Measurements from ENCODE around the gene IQSEC3.

Gene IQSEC3

DNA sequence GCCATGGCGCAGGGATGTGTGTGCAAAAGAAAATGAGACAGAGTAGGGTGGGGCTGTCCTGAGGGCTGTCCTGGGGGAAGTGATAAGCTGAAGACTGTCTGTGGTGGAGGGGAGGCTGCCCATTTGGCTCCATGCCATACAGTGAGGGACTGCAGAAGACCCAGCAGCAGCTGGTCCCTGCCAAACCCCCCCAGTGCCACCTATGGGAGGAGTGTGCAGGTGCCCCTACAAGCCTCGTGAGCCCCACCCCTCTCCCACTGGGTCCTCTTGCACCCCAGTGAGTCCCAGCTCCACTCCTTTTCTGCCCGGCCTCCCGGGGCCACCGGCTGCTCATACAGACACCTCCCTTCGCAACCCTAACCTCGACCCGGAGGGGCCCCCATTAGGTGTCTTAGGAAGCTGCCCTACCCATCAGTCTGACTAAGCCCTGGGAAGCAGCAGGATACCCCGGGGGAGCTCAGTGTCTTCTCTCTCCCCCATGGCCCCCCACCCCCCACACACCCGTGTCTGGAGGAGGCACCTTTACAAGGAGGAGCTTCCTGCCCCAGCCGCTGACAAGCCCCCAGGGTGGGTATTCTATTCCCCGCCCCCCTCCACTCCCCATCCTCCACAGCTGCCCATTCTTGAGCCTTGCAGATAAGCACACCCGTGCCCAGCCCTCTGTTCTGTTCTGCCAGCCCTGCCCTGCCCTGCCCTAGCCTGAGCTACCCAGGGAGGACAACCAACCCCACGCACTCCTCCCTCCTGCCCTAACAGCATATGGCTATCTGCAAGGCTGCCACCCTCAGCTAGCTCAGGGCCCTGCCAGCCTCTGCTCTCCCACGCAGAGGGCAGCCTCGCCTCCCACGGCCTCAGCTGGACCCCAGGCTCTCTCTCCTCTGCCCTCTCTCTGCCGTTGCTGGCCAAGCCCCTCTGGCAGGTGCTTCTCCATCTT is 105.4 kb downstream of the IQSEC3 start:
- no peak overlapping the region for H3K4me3 ChIP-seq (ENCODE audit: low read length)
- H3K27ac ChIP-seq (ENCODE audit: low read length) = no peak overlapping the region
- no peaks in the 10 kb centered on the region for H3K9me3 ChIP-seq (ENCODE audit: insufficient read depth, low read length)
- TF ChIP-seq, protein P1, sequence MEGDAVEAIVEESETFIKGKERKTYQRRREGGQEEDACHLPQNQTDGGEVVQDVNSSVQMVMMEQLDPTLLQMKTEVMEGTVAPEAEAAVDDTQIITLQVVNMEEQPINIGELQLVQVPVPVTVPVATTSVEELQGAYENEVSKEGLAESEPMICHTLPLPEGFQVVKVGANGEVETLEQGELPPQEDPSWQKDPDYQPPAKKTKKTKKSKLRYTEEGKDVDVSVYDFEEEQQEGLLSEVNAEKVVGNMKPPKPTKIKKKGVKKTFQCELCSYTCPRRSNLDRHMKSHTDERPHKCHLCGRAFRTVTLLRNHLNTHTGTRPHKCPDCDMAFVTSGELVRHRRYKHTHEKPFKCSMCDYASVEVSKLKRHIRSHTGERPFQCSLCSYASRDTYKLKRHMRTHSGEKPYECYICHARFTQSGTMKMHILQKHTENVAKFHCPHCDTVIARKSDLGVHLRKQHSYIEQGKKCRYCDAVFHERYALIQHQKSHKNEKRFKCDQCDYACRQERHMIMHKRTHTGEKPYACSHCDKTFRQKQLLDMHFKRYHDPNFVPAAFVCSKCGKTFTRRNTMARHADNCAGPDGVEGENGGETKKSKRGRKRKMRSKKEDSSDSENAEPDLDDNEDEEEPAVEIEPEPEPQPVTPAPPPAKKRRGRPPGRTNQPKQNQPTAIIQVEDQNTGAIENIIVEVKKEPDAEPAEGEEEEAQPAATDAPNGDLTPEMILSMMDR (IDR thresholded peaks at IDR 0.05; ENCODE audit: low read depth, low read length) = no peak
- TF ChIP-seq EZH2phosphoT487 (IDR thresholded peaks at IDR 0.05; ENCODE audit: low read depth) = no peak
- H4K20me1 ChIP-seq (ENCODE audit: insufficient read depth, low read length) = no peaks in the 10 kb centered on the region
- no peaks in the 10 kb centered on the region for H3K4me1 ChIP-seq (ENCODE audit: low read length)
- no peaks in the 10 kb centered on the region for H3K36me3 ChIP-seq (replicated peaks; ENCODE audit: low read depth, low read length)
- H3K4me2 ChIP-seq (ENCODE audit: low read length) = no peak overlapping the region
- H3K27me3 ChIP-seq (ENCODE audit: low read depth, low read length) = no peaks in the 10 kb centered on the region
- H3K79me2 ChIP-seq (ENCODE audit: low read length) = no peaks in the 10 kb centered on the region
- H3K9ac ChIP-seq (ENCODE audit: low read length) = no peak overlapping the region
- H2AFZ ChIP-seq (ENCODE audit: low read depth, low read length) = no peak overlapping the region

DNA sequence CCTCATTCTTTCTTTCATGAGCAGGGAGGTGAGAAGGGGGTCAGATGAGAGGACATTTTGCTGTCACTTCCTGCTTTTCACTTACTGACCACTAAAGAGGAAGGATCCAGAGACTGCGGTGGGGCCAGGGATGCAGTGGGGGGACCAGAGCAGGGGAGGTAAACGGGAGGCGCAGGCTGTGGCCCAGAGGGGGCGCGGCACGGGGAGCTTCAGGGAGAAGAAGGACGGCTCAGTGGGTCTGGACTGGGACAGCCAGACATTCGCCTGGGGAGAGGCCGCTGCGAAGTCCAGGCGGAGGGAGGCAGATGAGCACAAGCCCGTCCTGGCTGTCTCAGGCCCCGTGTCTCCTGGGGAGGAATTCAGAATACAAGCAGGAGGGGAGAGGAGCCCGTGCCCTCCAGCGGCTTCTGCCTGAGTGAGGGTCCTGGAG is 106.2 kb downstream of the IQSEC3 start:
- Histone ChIP-seq H3K27me3 (ENCODE audit: low read depth, low read length) (no peaks in the 10 kb centered on the region), H3K4me3 (ENCODE audit: low read length) (no peak overlapping the region), H3K27ac (ENCODE audit: low read length) (no peak overlapping the region), H3K4me1 (ENCODE audit: low read length) (no peaks in the 10 kb centered on the region), H4K20me1 (ENCODE audit: insufficient read depth, low read length) (no peaks in the 10 kb centered on the region), H3K79me2 (ENCODE audit: low read length) (no peaks in the 10 kb centered on the region), H3K4me2 (ENCODE audit: low read length) (no peak overlapping the region), H2AFZ (ENCODE audit: low read depth, low read length) (no peak overlapping the region), H3K36me3 (replicated peaks; ENCODE audit: low read depth, low read length) (no peaks in the 10 kb centered on the region), H3K9me3 (ENCODE audit: insufficient read depth, low read length) (no peaks in the 10 kb centered on the region), H3K9ac (ENCODE audit: low read length) (no peak overlapping the region)
- no peak for TF ChIP-seq EZH2phosphoT487 (IDR thresholded peaks at IDR 0.05; ENCODE audit: low read depth)
- TF ChIP-seq, protein P1 (IDR thresholded peaks at IDR 0.05; ENCODE audit: low read depth, low read length) = no peak

DNA sequence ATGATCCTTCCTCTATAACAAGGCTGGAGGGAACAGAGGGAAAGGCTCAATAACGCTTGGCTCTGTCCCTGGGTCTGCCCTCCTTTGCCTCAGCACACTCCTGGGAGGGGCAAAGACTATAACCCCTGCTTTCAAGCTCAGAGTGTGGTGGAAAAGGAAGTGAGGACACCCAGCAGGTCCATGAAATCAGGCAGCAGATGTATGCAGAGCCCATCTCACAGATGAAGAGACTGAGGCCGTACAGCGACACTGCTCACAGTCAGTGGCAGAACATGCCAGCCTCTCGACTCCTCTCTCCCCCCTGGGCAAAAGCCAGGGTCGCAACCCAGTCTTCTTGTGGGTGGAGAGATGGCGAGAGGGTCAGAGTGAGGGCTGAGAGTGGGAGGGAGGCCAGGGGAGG is 107.6 kb downstream of the IQSEC3 start:
- H3K27me3 ChIP-seq (ENCODE audit: low read depth, low read length) = no peaks in the 10 kb centered on the region
- H3K27ac ChIP-seq (ENCODE audit: low read length) = no peak overlapping the region
- no peaks in the 10 kb centered on the region for H3K36me3 ChIP-seq (replicated peaks; ENCODE audit: low read depth, low read length)
- H3K9ac ChIP-seq (ENCODE audit: low read length) = no peak overlapping the region
- H3K4me3 ChIP-seq (ENCODE audit: low read length) = no peak overlapping the region
- no peaks in the 10 kb centered on the region for H3K4me1 ChIP-seq (ENCODE audit: low read length)
- TF ChIP-seq, protein P1 (IDR thresholded peaks at IDR 0.05; ENCODE audit: low read depth, low read length) = no peak
- no peak for TF ChIP-seq EZH2phosphoT487 (IDR thresholded peaks at IDR 0.05; ENCODE audit: low read depth)
- no peaks in the 10 kb centered on the region for H4K20me1 ChIP-seq (ENCODE audit: insufficient read depth, low read length)
- H3K4me2 ChIP-seq (ENCODE audit: low read length) = no peak overlapping the region
- H3K9me3 ChIP-seq (ENCODE audit: insufficient read depth, low read length) = no peaks in the 10 kb centered on the region
- H2AFZ ChIP-seq (ENCODE audit: low read depth, low read length) = no peak overlapping the region
- H3K79me2 ChIP-seq (ENCODE audit: low read length) = no peaks in the 10 kb centered on the region

DNA sequence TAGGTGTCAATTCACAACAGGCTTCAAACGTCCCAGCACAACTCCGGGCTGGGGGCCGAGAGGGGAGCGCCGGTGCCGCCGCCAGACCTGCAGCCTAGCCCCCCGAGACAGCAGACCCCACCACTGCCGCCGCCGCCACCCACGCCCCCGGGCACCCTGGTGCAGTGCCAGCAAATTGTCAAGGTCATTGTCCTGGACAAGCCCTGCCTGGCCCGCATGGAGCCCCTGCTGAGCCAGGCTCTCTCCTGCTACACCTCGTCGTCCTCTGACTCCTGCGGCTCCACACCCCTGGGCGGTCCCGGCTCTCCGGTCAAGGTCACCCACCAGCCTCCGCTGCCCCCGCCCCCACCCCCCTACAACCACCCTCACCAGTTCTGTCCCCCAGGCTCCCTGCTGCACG is 108.0 kb downstream of the IQSEC3 start:
- Histone ChIP-seq H3K4me2 (ENCODE audit: low read length) (no peak overlapping the region), H3K9ac (ENCODE audit: low read length) (no peak overlapping the region), H3K4me1 (ENCODE audit: low read length) (no peaks in the 10 kb centered on the region), H3K9me3 (ENCODE audit: insufficient read depth, low read length) (no peaks in the 10 kb centered on the region), H4K20me1 (ENCODE audit: insufficient read depth, low read length) (no peaks in the 10 kb centered on the region), H3K27ac (ENCODE audit: low read length) (no peak overlapping the region), H3K27me3 (ENCODE audit: low read depth, low read length) (no peaks in the 10 kb centered on the region), H2AFZ (ENCODE audit: low read depth, low read length) (no peak overlapping the region), H3K36me3 (replicated peaks; ENCODE audit: low read depth, low read length) (no peaks in the 10 kb centered on the region), H3K4me3 (ENCODE audit: low read length) (no peak overlapping the region), H3K79me2 (ENCODE audit: low read length) (no peaks in the 10 kb centered on the region)
- TF ChIP-seq EZH2phosphoT487 (IDR thresholded peaks at IDR 0.05; ENCODE audit: low read depth) = no peak
- TF ChIP-seq, protein P1 (IDR thresholded peaks at IDR 0.05; ENCODE audit: low read depth, low read length) = no peak

All from OCI-LY3 (cell line).